Activated CD4-positive, alpha-beta T cell treated with anti-CD3 and anti-CD28 coated beads, Interleukin-2, Interleukin-4, amounts not matched to agents 100 ng/mL and 50 ng/mL, durations not matched to agents 16 hours and 8 hours (primary cell): ENCODE measurements around the gene OSBPL2.

Experiments used
- DNase-seq: peaks from one replicate; pipeline ENCODE4 v3.0.0-alpha.2; 2020; ENCODE audit warnings: low spot score

OSBPL2 gene

GRCh38 chr20:62258499-62259293 lies 20.4 kb downstream of the OSBPL2 start:
- DNase-seq, result no peak

- DNase-seq, result no peak
Measured at GRCh38 chr20:62259294-62259565, 20.9 kb downstream of the OSBPL2 start.

- DNase-seq, result no peak
Measured at GRCh38 chr20:62262064-62262463, 23.7 kb downstream of the OSBPL2 start.

DNA sequence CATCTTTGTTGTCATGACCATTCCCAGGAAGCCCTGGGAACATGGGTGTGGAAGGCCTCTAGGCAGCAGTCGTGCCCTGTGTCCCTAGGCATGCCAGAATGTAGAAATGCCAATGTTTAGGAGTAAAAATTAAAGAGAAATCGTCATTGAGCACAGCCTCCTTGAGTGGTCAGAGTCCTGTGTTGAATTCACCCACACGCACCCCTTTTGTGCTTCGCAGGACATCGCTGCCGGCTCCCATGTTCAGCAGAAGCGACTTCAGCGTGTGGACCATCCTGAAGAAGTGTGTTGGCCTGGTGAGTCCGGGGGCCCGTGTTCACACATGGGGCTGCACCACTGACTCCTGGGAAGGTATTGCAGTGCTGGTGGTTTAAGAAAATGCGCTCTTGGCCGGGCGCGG lies 25.1 kb downstream of the OSBPL2 start:
- no peak for DNase-seq

- no peak for DNase-seq
Measured at GRCh38 chr20:62265365-62265764, 27.0 kb downstream of the OSBPL2 start.

DNA sequence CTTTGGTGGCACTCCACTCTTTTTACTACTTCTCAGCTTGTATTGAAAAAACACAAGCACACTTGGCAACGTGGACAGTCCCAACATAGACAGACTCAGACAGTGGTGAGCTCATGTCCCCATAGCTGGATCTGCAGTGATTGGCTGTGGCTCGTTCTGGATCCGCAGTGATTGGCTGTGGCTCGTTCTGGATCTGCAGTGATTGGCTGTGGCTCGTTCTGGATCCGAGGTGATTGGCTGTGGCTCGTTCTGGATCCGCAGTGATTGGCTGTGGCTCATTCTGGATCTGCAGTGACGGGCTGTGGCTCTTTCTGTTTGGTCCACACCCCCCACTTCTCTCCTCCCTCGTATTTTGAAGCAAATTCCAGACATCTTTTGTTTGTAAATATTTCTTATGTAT lies 28.0 kb downstream of the OSBPL2 start:
- DNase-seq, result no peak

DNA sequence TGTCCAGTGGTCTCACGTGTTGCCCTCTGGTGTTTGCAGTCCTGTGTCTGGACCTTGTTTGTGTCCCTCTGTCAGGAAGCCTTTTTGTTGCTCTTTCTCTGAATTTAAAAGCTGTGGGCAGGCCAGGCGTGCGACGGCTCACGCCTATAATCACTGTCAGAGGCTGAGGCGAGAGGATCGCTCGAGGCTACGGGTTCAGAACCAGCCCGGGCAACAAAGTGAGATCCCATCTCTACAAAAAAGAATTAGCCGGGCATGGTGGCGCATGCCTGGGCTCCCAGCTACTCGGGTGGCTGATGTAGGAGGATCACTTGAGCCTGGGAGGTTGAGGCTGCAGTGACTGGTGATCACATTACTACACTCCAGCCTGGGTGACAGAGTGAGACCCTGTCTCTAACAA lies 28.5 kb downstream of the OSBPL2 start:
- DNase-seq, result no peak

DNA sequence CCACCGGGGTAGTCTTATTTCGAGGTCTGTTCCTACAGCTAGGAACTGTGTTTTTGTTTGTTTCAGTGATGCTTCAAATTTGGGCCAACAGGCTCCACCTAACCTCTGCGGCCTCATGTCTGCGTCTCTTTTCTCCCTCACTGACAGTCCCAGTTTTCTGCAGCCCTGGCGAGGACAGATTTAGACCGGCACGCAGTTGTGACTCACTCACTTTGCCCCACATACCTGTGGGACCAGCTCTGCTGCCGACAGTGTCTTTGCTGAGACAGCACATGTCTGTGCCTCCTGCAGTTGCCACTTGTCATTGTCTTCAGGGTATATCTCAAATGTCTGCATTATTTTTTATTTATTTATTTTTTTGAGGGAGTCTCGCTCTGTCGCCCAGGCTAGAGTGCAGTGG lies 29.2 kb downstream of the OSBPL2 start:
- DNase-seq, result no peak

DNA sequence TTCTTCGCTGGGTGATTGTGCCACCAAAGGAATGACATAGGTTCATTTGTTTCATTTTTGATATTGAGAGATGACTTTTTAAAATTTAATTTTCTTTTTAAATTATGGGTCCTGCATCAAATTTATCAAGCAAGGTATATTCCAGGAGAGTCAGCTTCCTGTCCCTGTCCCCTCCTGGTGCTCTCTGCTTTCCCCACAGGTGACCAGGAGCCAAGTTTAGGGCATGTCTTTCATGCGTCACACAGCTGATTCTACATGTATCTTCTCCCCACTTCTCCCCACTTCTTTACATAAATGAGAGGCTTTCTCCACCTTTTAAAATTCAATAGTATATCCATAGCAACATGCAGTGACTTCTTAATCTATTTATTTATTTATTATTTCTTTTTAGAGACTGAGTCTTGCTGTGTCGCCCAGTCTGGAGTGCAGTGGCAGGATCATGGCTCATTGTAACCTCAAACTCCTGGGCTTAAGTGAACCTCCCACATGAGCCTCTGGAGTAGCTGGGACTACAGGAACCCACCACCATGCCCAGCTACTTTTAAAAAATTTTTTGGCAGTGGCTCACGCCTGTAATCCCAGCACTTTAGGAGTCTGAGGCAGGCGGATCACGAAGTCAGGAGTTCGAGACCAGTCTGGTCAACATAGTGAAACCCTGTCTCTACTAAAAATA lies 30.0 kb downstream of the OSBPL2 start:
- DNase-seq, result no peak

- no peak for DNase-seq
Measured at GRCh38 chr20:62269378-62269777, 31.1 kb downstream of the OSBPL2 start.

DNA sequence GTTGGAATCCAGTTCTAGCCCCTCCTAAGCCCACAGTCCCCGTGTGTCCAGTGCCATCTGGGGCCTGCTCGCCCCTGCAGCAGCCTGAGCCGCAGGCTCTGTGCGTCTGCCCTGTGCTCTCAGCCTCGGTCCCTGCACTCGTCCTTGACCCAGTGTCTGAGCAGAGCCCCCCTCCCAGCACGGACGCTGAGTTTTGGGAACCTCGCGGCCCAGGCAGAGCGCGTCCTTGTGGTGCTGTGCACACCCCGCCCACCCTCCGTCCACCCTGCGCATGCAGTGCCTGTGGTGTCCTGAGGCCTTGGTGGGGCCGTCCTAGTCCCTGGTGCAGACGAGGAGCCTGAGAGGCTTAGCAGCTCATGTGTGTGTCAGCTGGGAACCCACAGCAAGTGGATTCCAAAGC lies 31.6 kb downstream of the OSBPL2 start:
- no peak for DNase-seq

DNA sequence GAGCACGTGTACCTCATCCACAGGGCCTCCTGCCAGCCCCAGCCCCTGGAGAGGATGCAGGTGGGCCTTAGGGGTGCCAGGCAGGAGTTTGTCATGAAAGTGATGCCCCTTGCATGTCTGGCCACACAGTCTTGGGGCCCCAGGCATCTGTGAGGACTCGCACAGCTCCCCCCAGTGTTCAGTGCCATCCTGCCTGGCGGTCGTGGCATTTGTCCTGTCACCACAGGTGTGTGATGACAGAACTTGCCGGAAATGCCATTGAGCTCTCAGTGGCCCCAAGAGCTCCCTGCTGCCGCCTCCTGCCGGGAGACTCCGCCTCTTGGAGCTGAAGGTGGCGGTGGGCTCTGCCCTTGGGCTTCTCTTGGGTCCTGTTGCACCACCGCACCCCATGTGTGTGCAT lies 33.9 kb downstream of the OSBPL2 start:
- no peak for DNase-seq

GRCh38 chr20:62273416-62273815 lies 35.1 kb downstream of the OSBPL2 start:
- no peak for DNase-seq

DNA sequence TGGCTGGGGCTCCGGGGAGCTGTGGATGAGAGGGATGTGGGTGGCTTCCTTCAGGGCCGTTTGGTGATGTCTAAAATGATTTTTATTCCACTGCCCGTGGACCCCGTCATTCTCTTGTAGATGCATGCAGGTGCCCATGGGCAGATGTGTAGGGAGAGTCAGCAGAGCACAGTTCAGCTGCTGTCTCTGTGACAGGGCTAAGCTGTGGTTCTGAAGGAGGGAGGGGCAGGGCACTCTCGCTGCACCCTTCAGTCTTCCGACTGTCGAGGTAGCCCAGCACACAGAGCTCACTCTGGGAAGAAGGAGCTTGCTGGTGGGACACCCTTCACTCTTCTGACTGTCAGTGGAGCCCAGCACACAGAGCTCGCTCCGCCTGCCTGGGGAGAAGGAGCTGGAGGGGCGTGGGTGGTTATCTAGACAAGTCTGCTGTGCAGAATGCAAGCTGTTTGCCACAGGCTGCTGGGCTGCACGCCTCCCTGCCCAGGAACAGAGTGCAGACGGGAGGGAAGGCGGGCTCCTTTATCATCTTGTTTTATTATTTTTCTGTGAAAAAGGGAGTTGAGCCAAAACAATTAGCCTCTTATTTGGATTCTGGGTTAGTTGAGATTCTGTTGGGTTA lies 36.1 kb downstream of the OSBPL2 start:
- DNase-seq, result no peak

- DNase-seq, result no peak
Measured at GRCh38 chr20:62275219-62275618, 36.9 kb downstream of the OSBPL2 start.

DNA sequence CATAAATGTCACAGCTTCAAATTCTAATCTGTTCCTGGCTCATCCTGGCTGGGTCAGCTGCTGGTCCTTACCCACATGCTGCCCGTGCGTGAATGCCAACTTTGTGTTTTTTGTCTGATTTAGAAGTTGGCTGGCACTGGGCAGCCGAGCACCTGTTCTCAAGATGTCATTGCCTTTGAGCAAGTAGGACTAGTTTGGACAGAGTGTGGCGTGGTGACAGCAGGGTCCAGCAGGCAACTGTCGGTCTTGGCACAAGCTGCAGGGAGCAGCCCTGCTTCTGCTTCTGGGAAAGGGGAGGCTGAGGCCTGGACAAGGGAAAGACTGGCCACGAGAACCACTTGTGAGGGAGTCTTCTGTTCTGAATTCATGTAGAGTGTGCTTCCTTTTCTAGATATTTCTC lies 38.1 kb downstream of the OSBPL2 start:
- no peak for DNase-seq

DNA sequence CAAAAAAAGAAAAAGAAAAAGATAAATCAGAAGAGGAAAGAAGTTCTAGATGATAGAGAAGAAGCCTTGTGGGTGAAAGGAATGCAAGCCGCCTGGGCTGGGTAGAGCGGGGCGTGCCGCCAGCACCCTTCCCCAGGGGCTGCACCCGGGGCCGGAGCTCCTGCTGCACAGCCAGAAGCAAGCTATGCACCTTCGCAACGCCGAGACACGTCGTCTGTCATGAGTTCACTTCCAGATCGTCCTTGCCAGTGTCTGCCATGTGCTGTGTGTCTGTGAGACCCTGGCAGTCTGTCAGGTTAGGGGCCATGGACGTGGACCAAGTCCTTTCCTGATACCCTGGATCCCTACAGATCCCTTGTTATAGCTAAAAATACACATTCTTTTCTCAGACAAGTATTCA lies 38.9 kb downstream of the OSBPL2 start:
- no peak for DNase-seq

- no peak for DNase-seq
Measured at GRCh38 chr20:62280303-62280702, 42.0 kb downstream of the OSBPL2 start.

- no peak for DNase-seq
Measured at GRCh38 chr20:62281161-62281933, 43.0 kb downstream of the OSBPL2 start.

- DNase-seq, result no peak
Measured at GRCh38 chr20:62282103-62282502, 43.8 kb downstream of the OSBPL2 start.

DNA sequence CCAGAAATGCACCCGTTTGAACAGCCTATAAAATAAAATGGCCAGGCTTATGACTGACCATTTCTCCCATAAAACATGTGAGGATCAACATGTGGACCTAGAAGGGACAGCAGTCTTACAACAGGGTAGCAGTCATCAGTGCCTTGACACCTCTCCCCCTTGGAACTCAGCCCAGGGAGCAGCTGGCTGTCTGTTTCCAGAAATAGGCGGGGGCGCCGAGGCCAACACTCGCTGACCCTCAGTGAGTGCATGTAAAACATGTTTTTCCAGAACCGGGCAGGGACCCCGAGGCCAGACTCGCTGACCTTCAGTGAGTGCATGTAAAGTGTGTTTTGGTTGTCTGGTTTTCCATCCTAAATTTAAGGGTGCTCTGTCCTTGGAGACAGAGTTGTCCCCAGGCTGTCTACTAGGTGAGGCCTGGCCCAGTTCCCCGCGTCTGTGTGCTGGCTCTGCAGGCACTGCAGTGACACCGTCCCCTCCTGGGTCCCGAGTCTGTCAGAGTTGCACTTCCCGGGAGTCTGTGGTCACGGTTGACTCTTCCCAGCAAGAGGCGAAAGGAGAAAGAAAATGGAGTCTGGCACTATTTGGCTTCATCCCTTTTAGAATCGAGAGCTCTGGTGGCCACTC lies 44.7 kb downstream of the OSBPL2 start:
- DNase-seq, result no peak

DNA sequence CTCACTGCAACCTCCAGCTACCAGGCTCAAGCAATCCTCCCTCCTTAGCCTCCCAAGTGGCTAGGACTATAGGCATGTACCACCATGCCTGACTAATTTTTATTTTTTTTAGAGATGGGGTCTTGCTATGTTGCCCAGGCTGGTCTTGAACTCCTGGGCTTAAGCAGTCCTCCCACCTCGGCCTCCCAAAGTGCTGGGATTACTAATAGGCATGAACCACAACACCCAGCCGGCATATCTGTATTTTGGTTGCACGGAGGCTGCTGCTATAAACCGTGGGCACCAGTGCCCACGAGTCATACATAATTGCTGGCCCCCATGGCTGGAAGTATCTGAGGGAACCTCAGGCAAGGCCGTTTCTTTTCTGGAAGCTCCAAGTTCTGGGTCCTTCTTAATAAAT lies 46.1 kb downstream of the OSBPL2 start:
- DNase-seq, result no peak
